ENCODE measurements around the gene GARIN5A.

DNA sequence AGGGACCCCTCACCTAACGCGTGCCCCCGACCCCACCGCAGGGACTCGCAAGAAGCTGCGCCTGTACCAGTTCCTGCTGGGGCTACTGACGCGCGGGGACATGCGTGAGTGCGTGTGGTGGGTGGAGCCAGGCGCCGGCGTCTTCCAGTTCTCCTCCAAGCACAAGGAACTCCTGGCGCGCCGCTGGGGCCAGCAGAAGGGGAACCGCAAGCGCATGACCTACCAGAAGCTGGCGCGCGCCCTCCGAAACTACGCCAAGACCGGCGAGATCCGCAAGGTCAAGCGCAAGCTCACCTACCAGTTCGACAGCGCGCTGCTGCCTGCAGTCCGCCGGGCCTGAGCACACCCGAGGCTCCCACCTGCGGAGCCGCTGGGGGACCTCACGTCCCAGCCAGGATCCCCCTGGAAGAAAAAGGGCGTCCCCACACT, 48.6 kb downstream of the GARIN5A start:
- TF ChIP-seq, protein P1, sequence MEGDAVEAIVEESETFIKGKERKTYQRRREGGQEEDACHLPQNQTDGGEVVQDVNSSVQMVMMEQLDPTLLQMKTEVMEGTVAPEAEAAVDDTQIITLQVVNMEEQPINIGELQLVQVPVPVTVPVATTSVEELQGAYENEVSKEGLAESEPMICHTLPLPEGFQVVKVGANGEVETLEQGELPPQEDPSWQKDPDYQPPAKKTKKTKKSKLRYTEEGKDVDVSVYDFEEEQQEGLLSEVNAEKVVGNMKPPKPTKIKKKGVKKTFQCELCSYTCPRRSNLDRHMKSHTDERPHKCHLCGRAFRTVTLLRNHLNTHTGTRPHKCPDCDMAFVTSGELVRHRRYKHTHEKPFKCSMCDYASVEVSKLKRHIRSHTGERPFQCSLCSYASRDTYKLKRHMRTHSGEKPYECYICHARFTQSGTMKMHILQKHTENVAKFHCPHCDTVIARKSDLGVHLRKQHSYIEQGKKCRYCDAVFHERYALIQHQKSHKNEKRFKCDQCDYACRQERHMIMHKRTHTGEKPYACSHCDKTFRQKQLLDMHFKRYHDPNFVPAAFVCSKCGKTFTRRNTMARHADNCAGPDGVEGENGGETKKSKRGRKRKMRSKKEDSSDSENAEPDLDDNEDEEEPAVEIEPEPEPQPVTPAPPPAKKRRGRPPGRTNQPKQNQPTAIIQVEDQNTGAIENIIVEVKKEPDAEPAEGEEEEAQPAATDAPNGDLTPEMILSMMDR (IDR thresholded peaks at IDR 0.05) = no peak
- TF ChIP-seq POLR2AphosphoS5 (IDR thresholded peaks at IDR 0.05; ENCODE audit: low read depth, low read length) = no peak

Measured in Panc1 (cell line).